T47D (cell line): ENCODE data around the gene NAA15.
"Not testable (repeated sequence)": the region's sequence is repeated elsewhere in the genome, so short reads cannot be mapped to it uniquely, and the experiment has no call there.

Experiments used
- DNase-seq, 2 experiments: peaks; one replicate each; pipeline versions ENCODE4 v3.0.0 to v3.0.0-alpha.2; 2011 to 2012; ENCODE audit warnings: low read depth in 1 of 2, low spot score in 1 of 2
- JUND ChIP-seq: IDR thresholded peaks from 2 replicates; pipeline ENCODE4 v1.6.1; 2012; ENCODE audit warnings: low read depth
- in situ Hi-C: cut with HindIII; loops from 2 replicates; pipeline ENCODE4 v1.10.0; 2016; ENCODE audit warnings: low sequenced_read_pairs, low pct_unique_long_range_greater_than_20kb

NAA15 gene

DNA sequence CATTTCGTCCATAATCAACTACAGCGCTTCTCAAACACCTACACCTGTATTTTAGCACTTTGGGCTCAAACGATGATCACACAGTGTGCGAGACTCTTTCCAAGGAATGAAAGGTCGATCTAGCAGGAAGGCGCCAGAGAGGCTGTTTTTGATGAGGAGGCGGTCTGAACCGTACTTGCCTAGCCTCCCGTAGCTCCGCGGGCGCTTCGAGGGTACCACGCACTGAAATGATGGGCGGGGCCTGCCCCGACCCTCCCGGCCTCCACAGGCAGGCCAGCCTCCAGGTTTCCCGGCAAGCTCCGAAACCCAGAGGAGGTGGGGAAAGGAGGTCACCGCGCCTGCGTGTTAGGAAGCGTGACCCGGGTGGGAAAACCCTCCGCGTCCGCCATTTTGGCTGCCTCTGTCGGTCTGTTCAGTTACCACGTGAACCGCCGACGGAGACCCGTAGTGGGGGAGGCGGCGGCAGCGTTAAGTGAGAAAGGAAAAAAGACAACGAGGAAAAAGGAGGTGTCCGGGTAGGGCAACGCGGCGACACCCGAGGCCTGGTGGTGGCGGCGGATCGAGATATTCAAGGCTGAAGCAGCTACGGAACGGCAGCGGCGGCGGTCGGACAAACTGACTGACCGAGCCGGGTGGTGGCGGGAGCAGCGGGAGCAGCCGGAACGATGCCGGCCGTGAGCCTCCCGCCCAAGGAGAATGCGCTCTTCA, at the start of gene NAA15:
Gene NAA15 (plus strand): TSS at position 393 of the 708 bp plus-strand sequence. CDS start 273 bp downstream, at position 666.
- in situ Hi-C loops: no loop called here
- DNase-seq: peak; percentile 72 to 97
- TF ChIP-seq JUND: no peak

DNA sequence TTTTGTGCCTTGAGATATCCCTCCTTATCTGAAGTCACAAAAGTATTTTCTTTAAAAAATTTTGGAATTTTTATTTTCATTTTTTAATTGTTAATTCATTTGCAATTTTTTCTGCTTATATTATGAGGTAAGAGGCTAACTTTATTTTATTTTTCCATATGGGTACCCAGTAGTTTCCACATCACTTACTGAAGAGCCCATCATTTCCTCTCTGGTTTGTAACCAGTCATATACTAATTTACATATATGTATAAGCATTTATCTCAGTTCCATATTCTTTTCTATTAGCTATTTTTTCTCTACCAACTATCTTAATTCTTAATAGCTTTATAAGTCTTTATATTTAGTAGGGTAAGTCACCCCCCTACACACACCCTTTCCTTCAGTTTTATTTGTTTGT, 48.3 kb upstream of the NAA15 start:
- TF ChIP-seq JUND: no peak
- in situ Hi-C loops: no loop called here
- DNase-seq: no peak

DNA sequence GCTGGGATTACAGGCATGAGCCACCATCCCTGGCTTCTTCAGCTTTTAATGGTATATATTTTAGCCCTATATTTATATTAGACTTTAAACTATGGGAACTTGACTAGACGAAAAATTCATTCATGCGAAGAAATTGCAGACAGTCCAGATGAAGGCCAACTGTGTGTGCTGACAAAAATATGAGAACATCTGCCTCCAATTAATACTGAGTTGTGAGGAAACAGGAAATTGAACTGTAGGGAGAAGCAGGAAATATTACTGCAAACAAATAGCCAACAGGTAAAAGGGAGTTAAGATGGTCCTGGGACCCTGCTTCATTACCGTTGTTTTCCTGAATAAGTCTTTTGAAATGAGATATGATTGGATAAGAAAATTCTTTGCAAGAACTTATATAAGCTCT, 47.6 kb upstream of the NAA15 start:
- no peak for DNase-seq
- no peak for TF ChIP-seq JUND
- in situ Hi-C loops: no loop called here

DNA sequence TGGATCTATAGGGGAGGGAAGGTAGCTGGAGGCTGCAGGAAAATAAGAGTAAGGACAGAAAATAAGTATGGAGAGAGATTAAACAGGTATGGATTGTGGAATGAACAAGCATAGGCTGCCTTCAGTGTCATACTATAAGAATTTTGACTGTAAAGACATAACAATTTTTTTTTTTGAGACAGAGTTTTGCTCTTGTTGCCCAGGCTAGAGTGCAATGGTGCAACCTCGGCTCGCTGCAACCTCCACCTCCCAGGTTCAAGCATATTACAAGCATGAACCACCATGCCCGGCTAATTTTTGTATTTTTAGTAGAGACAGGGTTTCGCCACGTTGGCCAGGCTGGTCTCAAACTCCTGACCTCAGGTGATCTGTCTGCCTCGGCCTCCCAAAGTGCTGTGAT, 45.7 kb upstream of the NAA15 start:
- in situ Hi-C loops: not testable (repeated sequence)

DNA sequence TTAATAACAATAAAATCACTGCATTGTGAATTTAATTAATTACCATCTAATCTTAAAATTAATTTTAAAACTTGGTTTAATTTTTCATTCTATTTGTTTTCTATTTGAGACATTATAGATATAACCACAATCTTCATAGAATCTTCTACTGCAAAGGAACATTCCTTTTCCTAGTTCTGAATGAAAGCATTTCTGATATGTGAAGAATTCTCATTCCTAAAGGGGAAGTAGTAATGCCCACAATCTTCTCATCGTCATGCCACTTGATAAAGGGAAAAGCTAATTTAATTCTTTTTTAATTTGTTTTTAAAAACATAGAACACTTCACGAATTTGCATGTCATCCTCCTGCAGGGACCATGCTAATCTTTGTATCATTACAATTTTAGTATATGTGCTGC, 45.0 kb upstream of the NAA15 start:
- in situ Hi-C loops: no loop called here
- TF ChIP-seq JUND: no peak
- DNase-seq: no peak

More for the DNA sequence above, 45.7 kb upstream of the NAA15 start:
- DNase-seq: not testable (repeated sequence)

DNA sequence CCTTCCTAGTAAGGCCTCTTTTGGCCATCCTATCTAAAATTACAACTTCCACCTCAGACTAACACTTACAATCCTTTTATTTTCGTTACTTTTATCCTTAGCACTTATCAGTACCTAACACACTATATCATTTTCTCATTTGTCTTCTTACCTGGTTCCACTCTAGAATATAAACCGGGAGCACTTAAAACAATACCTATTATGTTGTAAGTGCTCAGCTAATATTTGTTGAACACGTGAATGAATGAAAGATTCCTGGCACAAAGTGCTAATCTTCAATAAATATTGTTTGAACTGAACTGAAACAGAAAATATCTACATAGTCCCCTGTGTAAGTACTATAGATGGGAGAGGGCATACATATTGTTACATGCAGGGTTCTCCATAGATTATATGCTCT, 35.7 kb upstream of the NAA15 start:
- no peak for TF ChIP-seq JUND
- in situ Hi-C loops: no loop called here
- no peak for DNase-seq

DNA sequence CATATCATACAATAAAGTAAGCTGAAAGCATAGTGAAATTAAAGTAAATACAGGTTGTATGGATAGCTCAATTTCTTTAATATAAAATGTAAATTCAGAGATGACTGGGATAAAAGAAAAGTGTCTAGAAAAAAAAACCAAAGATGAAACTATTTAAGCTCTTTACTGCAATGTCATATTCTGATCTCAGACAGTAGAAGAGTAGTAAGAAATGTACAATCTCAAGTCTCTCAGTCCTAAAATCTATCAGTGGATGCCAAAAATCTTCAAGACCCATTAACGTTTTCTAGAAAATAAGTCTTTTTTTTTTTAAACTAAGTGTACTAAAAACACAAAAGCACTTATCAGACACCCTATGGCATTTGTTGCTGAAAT, 35.1 kb upstream of the NAA15 start:
- DNase-seq: no peak
- TF ChIP-seq JUND: no peak
- in situ Hi-C loops: no loop called here

DNA sequence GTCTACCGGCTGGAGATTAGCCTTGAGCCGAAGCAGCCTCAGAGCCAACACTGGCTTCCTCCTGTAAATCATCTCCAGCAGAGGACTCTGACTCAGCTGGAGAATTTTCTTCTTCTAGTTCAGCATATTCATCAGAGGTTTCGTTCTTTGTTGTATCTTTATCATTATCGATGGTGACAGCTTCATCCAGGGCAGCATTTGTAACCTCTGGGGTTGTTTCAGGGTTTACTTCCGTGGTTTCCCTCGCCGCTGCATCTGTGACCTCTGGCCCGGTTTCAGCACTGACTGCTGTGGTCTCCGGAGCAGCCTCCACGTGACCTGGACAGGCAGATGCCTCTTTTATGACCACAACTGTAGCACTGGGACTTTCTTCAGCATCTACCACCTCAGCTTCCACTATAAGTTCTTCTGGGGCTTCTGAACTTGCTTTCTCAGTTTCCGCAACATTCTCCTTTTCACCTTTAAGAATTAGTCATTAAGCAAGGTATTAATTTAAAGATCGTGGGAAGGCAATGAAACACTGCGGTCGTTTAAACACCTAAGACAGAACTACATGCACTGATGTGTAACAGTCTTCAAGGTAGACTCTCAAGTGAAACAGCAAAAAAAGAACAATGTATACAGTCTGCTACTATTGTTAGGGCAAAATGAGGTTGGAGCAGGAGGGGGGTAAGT, 34.6 kb upstream of the NAA15 start:
- in situ Hi-C loops: no loop called here
- no peak for TF ChIP-seq JUND
- no peak for DNase-seq

DNA sequence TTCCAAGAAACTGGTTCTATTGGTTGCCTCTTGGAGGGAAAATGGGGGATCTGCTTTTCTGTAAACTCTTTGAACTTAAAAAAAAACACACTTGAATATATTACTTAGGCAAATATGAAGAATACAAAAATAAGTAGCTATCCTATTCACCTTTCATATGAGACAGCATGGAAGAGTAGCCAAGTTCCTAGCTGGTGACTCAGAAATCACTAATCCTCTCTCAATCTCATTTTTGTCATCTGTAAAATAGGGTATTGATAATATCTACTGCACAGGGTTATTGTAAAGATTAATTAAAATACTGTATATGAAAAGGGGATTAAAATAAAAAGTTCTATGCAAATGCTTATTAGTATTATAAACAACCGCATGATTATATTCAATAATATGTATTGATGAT, 34.0 kb upstream of the NAA15 start:
- no peak for TF ChIP-seq JUND
- in situ Hi-C loops: no loop called here
- DNase-seq: no peak

DNA sequence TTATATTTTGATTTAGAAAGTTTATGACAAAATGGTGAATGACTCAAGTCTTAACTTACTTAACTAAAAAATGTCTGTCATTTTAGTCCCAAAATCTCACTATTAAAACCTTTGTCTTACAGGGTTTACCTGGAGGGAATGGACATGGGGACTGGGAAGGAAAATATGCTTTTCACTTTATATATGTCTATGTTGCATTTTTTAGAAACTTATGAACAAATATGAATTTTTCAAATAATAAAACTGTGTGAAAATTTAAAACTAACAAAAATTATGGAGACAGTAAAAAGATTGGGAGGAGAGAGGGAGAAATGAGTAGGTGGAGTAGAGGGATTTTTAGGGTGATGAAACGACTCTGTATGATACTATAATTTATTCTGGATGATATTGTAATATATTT, 27.5 kb upstream of the NAA15 start:
- no peak for DNase-seq
- no peak for TF ChIP-seq JUND
- in situ Hi-C loops: no loop called here

DNA sequence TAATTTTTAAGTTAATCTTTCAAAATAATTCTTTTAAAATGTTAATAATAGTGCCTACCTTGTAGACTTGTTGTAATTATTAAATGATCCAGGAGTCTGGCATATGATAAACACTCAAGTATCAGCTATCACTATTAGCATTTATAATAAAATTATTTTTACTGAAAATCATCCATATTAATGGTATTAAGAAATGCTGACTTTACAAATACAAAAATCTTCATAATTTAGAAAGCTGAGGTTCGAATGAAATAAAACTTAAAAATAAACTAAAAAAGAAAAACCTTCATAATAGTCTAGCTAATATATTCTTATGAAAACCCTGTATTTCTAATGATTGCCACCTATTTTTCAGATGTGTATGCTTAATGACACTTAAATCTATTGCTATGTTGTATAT, 26.5 kb upstream of the NAA15 start:
- DNase-seq: no peak
- in situ Hi-C loops: no loop called here
- TF ChIP-seq JUND: no peak

DNA sequence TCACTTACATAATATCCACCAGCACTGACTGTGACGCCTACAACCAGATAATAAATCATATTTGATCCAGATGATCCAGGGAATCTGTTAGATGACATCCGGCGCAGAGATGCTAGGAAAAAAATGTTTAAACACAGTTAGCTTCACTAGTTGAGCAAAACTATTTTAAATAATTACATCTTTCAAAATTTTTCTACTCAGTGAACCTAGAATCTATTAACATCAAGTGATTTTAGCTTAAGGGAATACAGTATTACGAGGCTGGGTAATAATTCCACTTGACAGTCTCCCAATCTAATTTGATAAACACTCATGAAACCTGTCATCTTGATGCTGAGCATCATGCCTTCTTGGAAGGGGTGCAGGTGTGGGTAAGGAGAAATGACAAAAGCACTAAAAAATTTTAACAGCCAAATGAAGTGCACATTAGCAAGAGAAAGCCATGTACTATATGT, 26.0 kb upstream of the NAA15 start:
- TF ChIP-seq JUND: no peak
- no peak for DNase-seq
- in situ Hi-C loops: no loop called here

DNA sequence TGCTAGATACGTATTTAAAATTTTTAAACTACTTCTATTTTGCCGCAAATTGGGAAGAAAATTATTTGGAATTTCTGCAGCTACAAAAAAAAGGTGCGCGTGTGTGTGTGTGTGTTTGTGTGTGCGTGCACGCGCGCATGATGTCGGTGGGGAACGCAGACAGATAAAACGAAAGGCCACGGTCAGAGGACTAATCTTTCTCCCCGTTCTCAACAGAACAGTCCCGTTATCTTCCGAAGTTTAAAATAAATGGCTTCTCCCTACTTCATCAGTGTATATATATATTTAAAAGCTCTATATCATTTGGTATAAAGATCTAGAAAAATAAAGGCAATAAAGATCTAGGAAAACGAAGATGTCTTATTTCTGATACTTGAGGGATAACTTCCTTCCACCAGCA, 22.8 kb upstream of the NAA15 start:
- DNase-seq: no peak
- in situ Hi-C loops: no loop called here
- no peak for TF ChIP-seq JUND
